CD14-positive monocyte (primary cell): ENCODE results near the gene ZNF181. TPM values are rescaled to one million over a fixed set of nuclear protein-coding genes. Genes with fewer than 3 reads are reported as not detected.

Experiments
- DNase-seq, 3 donors: peaks; one replicate each; pipeline ENCODE4 v3.0.0-alpha.2; 2011 to 2022
- H2AFZ ChIP-seq: 2 replicates; pipeline ENCODE4 v1.6.0; 2012; ENCODE audit warnings: mild to moderate bottlenecking, low read depth, low read length, inconsistent platforms; ENCODE audit not compliant: insufficient read depth, poor library complexity, severe bottlenecking
- H3K27ac ChIP-seq, 2 donors: 1 replicate in 1 of 2; 2 replicates in 1 of 2; pipeline ENCODE4 v1.5.1; 2012 to 2013; ENCODE audit warnings: low read length in 2 of 2, control low read depth in 1 of 2, inconsistent platforms in 1 of 2, low read depth in 1 of 2, mild to moderate bottlenecking in 1 of 2
- H3K27me3 ChIP-seq, 2 donors: one replicate each; pipeline versions ENCODE4 v1.6.0 to v1.6.1; 2011 to 2013; ENCODE audit warnings: low read length in 2 of 2; ENCODE audit not compliant: control insufficient read depth in 2 of 2, insufficient read depth in 2 of 2
- H3K36me3 ChIP-seq, 2 donors: replicated peaks in 1 of 2; 1 replicate in 1 of 2; 2 replicates in 1 of 2; pipeline versions ENCODE4 v1.5.1 to v1.6.1; 2012 to 2013; ENCODE audit warnings: low read length in 2 of 2, control low read depth in 1 of 2, inconsistent platforms in 1 of 2, mild to moderate bottlenecking in 1 of 2; ENCODE audit not compliant: insufficient read depth in 2 of 2, control insufficient read depth in 1 of 2
- H3K4me1 ChIP-seq, 2 donors: 1 replicate in 1 of 2; 2 replicates in 1 of 2; pipeline versions ENCODE4 v1.5.1 to v1.6.1; 2012 to 2013; ENCODE audit warnings: low read length in 2 of 2, control low read depth in 1 of 2, inconsistent platforms in 1 of 2, mild to moderate bottlenecking in 1 of 2, moderate library complexity in 1 of 2; ENCODE audit not compliant: insufficient read depth in 2 of 2, control insufficient read depth in 1 of 2
- H3K4me2 ChIP-seq: replicated peaks from 2 replicates; pipeline ENCODE3; 2012; ENCODE audit warnings: low read length, moderate library complexity, mild to moderate bottlenecking; ENCODE audit not compliant: poor library complexity, severe bottlenecking; ENCODE audit errors: extremely low read depth
- H3K4me3 ChIP-seq, 3 experiments: fragments of 200-600 bp in 1 of 3; sonication (generic) in 1 of 3; replicated peaks in 1 of 3; 1 replicate in 2 of 3; 2 replicates in 1 of 3; pipeline ENCODE4 v1.5.1; 2011 to 2013; ENCODE audit warnings: low read length in 3 of 3, mild to moderate bottlenecking in 3 of 3, control low read depth in 2 of 3, low read depth in 2 of 3, inconsistent platforms in 1 of 3, moderate library complexity in 1 of 3
- H3K79me2 ChIP-seq: 2 replicates; pipeline ENCODE4 v1.6.0; 2012; ENCODE audit warnings: mild to moderate bottlenecking, control low read depth, inconsistent platforms, low read length, moderate library complexity; ENCODE audit not compliant: insufficient read depth
- H3K9ac ChIP-seq: 2 replicates; pipeline ENCODE4 v1.6.0; 2017; ENCODE audit warnings: low read length, mild to moderate bottlenecking; ENCODE audit not compliant: insufficient read depth, poor library complexity, severe bottlenecking
- H3K9me3 ChIP-seq, 2 donors: replicated peaks in 1 of 2; 1 replicate in 1 of 2; 2 replicates in 1 of 2; pipeline versions ENCODE4 v1.5.1 to v1.6.1; 2012 to 2013; ENCODE audit warnings: low read length in 2 of 2, control low read depth in 1 of 2; ENCODE audit not compliant: control insufficient read depth in 1 of 2, insufficient read depth in 1 of 2
- H4K20me1 ChIP-seq: 2 replicates; pipeline ENCODE4 v1.6.0; 2012; ENCODE audit warnings: mild to moderate bottlenecking, low read length, control low read depth, moderate library complexity; ENCODE audit not compliant: insufficient read depth
- H3K27ac Mint-ChIP-seq, 7 donors: one replicate each; pipeline ENCODE4 v1.8.0; 2020; ENCODE audit warnings: mild to moderate bottlenecking in 7 of 7, mixed read lengths in 7 of 7, moderate library complexity in 6 of 7, inconsistent platforms in 2 of 7
- H3K27me3 Mint-ChIP-seq, 3 donors: one replicate each; pipeline ENCODE4 v1.8.0; 2021 to 2022; ENCODE audit warnings: low read depth in 3 of 3, mild to moderate bottlenecking in 3 of 3, mixed read lengths in 3 of 3, moderate library complexity in 3 of 3, inconsistent platforms in 1 of 3
- H3K36me3 Mint-ChIP-seq, 2 donors: one replicate each; pipeline ENCODE4 v1.8.0; 2020; ENCODE audit warnings: mixed read lengths in 2 of 2, inconsistent platforms in 1 of 2, mild to moderate bottlenecking in 1 of 2
- H3K4me1 Mint-ChIP-seq: one replicate; pipeline ENCODE4 v1.8.0; 2020; ENCODE audit warnings: mild to moderate bottlenecking, mixed read lengths
- H3K4me3 Mint-ChIP-seq, 2 donors: one replicate each; pipeline ENCODE4 v1.8.0; 2020; ENCODE audit warnings: mild to moderate bottlenecking in 2 of 2, mixed read lengths in 2 of 2, moderate library complexity in 1 of 2
- H3K9me3 Mint-ChIP-seq, 7 donors: one replicate each; pipeline ENCODE4 v1.8.0; 2020 to 2022; ENCODE audit warnings: mixed read lengths in 7 of 7, mild to moderate bottlenecking in 6 of 7, moderate library complexity in 6 of 7, inconsistent platforms in 2 of 7
- CTCF ChIP-seq: fragments of 200-600 bp; IDR thresholded peaks from one replicate; pipeline ENCODE4 v1.8.0; 2022; ENCODE audit warnings: antibody characterized with exemption, mild to moderate bottlenecking
- WGBS: methylation state at CpG from one replicate; pipeline ENCODE4 v1.1.5; 2013; ENCODE audit warnings: missing lambda C conversion rate; ENCODE audit not compliant: insufficient coverage; 5-methylcytosine and 5-hydroxymethylcytosine counted together
- intact Hi-C, 2 donors: fragments of 100-400 bp; cut with micrococcal nuclease; formaldehyde crosslinking; loops; one replicate each; pipeline versions ENCODE4 v1.15.0 to v1.15.1; 2023
- polyA plus RNA-seq, 3 donors: library from polyadenylated mRNA; depleted of rRNA in 1 of 3; unstranded in 2 of 3; stranded (reverse) in 1 of 3; fragments of 300-500 nt in 2 of 3; fragments of >200 nt in 1 of 3; fragmentation: Illumina TruSeq in 2 of 3; gene quantifications; 1 replicate in 2 of 3; 2 replicates in 1 of 3; pipeline ENCODE4 v1.2.3, GENCODE V29; 2012 to 2021

ZNF181 gene
- polyA plus RNA-seq, 3 donors: 2.3 to 5.7 (median 3.0) TPM

- no peaks in the 10 kb centered on the region for H3K4me1 ChIP-seq
- H2AFZ ChIP-seq: no peak overlapping the region
- no peak for DNase-seq
- H3K27ac ChIP-seq: no peak overlapping the region
- Mint-ChIP-seq H3K27ac (no peak overlapping the region), H3K36me3 (peaks cover 18 to 36% of the 10 kb centered on the region in 2 donors), H3K9me3 (peaks cover 35 to 85% (median 73%) of the 10 kb centered on the region in 7 donors), H3K4me1 (no peaks in the 10 kb centered on the region), H3K4me3 (no peak overlapping the region), H3K27me3 (no peaks in the 10 kb centered on the region)
- no peaks in the 10 kb centered on the region for H3K79me2 ChIP-seq
- H3K27me3 ChIP-seq: no peaks in the 10 kb centered on the region
- peaks cover 56 to 87% of the 10 kb centered on the region in 2 donors for H3K9me3 ChIP-seq
- H3K4me3 ChIP-seq: no peak overlapping the region
- no peaks in the 10 kb centered on the region for H4K20me1 ChIP-seq
- H3K36me3 ChIP-seq: peaks cover 0 to 19% of the 10 kb centered on the region in 2 donors
- TF ChIP-seq CTCF: no peak
- WGBS: no CpG with 5 or more reads among the region's 2 CpGs
- no peak overlapping the region for H3K9ac ChIP-seq
- intact Hi-C loops: no loop called here
- no peak overlapping the region for H3K4me2 ChIP-seq
Observed at GRCh38 chr19:34766386-34766785, 32.3 kb downstream of the ZNF181 start.

- no CpG with 5 or more reads among the region's 3 CpGs for WGBS
- H3K9ac ChIP-seq: no peak overlapping the region
- TF ChIP-seq CTCF: no peak
- no peaks in the 10 kb centered on the region for H3K27me3 ChIP-seq
- Mint-ChIP-seq H3K36me3 (peaks cover 20 to 40% of the 10 kb centered on the region in 2 donors), H3K9me3 (peaks cover 37 to 84% (median 73%) of the 10 kb centered on the region in 7 donors), H3K27me3 (peaks cover 5% of the 10 kb centered on the region in 3 donors), H3K4me3 (no peak overlapping the region), H3K27ac (no peak overlapping the region), H3K4me1 (peaks cover 9% of the 10 kb centered on the region)
- no peak overlapping the region for H2AFZ ChIP-seq
- H3K27ac ChIP-seq: no peak overlapping the region
- no peak for DNase-seq
- intact Hi-C loops: no loop called here
- peaks cover 0 to 19% of the 10 kb centered on the region in 2 donors for H3K36me3 ChIP-seq
- H3K4me3 ChIP-seq: no peak overlapping the region
- no peaks in the 10 kb centered on the region for H3K79me2 ChIP-seq
- no peak overlapping the region for H3K4me2 ChIP-seq
- H3K4me1 ChIP-seq: peaks cover 7 to 8% of the 10 kb centered on the region in 2 donors
- H4K20me1 ChIP-seq: no peaks in the 10 kb centered on the region
- H3K9me3 ChIP-seq: peaks cover 67 to 85% of the 10 kb centered on the region in 2 donors
Observed at GRCh38 chr19:34767951-34768350, 33.9 kb downstream of the ZNF181 start.
